ENCODE data around the gene LCOR. TPM values are rescaled to one million over a fixed set of nuclear protein-coding genes. Genes with fewer than 3 reads are reported as not detected.

The LCOR gene
- total and polyA plus RNA-seq, 9 of the 15 experiments (the other 6 are each of a cell fraction or from before 2014, with no cell fraction given) = 3.6 to 25.2 (median 14.4) TPM

GRCh38 chr10:97042716-97043562, 210.8 kb downstream of the LCOR start:
- Histone ChIP-seq H3K9ac (ENCODE audit: insufficient read depth in 1 of 2, low read depth in 2 of 2, low read length in 2 of 2) (no peak overlapping the region), H3K36me3 (ENCODE audit: control insufficient read depth, insufficient read depth, low read length) (no peaks in the 10 kb centered on the region), H3K4me3 (no peak overlapping the region), H3K4me1 (replicated peaks in 1 of 2; ENCODE audit: control insufficient read depth in 2 of 2, insufficient read depth in 2 of 2, low read length in 2 of 2) (peaks cover 0 to 14% of the 10 kb centered on the region in 2 experiments; a peak in 2 of 5 replicates), H3K27ac (ENCODE audit: extremely low read depth, low read depth, low read length) (no peak overlapping the region), H3K9me1 (ENCODE audit: control insufficient read depth, insufficient read depth, low read length) (no peaks in the 10 kb centered on the region), H4K20me1 (replicated peaks; ENCODE audit: control insufficient read depth, insufficient read depth, low read length) (no peaks in the 10 kb centered on the region), H3K4me2 (ENCODE audit: insufficient read depth, low read length) (no peak overlapping the region), H3K9me3 (replicated peaks; ENCODE audit: control insufficient read depth, insufficient read depth, low read depth, low read length) (no peaks in the 10 kb centered on the region), H3K27me3 (ENCODE audit: control insufficient read depth in 2 of 2, insufficient read depth in 2 of 2, low read length in 2 of 2) (peaks cover 0 to 31% of the 10 kb centered on the region in 2 experiments; a peak in 3 of 5 replicates), H2AFZ (ENCODE audit: low read depth, low read length) (no peak overlapping the region), H3K79me2 (ENCODE audit: control insufficient read depth, insufficient read depth, low read length) (no peaks in the 10 kb centered on the region)
- BruUV-seq (replicated peaks) = no TSS peak
- ChIA-PET CTCF (ENCODE audit: low intra/inter-chr PET ratio) (no interaction called here), POLR2A (no interaction called here)
- WGBS (ENCODE audit: insufficient coverage, low coverage, missing lambda C conversion rate) = 24% methylated on average over 22 of the region's 38 CpGs
- FAIRE-seq (no peak), DNase-seq (ENCODE audit: extremely low read depth in 1 of 4, low spot score in 3 of 4) (no peak), ATAC-seq (no peak)
- TF ChIP-seq CBFB (CRISPR knock-in tag; IDR thresholded peaks at IDR 0.05) (no peak), MEIS2 (IDR thresholded peaks at IDR 0.05; ENCODE audit: partially characterized antibody) (no peak), SRSF7 (optimal IDR thresholded peaks at IDR 0.05; ENCODE audit: low read depth, low read length) (no peak), ZNF696 (CRISPR knock-in tag; conservative IDR thresholded peaks at IDR 0.05) (no peak), U2AF1 (optimal IDR thresholded peaks at IDR 0.05; ENCODE audit: low read depth, low read length) (no peak), FOXA3 (CRISPR knock-in tag; conservative IDR thresholded peaks at IDR 0.05 in 1 of 2, IDR thresholded peaks at IDR 0.05 in 1 of 2) (no peak), PHF21A (IDR thresholded peaks at IDR 0.05; ENCODE audit: borderline replicate concordance, low read depth) (no peak), L3MBTL2 (IDR thresholded peaks at IDR 0.05) (no peak), HOMEZ (CRISPR knock-in tag; IDR thresholded peaks at IDR 0.05) (no peak), SNRNP70 (optimal IDR thresholded peaks at IDR 0.05; ENCODE audit: low read depth, low read length) (no peak)
- in situ Hi-C loops (cut with MboI) = no loop called here
- intact Hi-C loops (cut with micrococcal nuclease) = no loop called here
